ENCODE results near the gene WFS1.

Gene WFS1

GRCh38 chr4:6239968-6240367, 29.7 kb upstream of the WFS1 start:
- no peak overlapping the region for H3K9ac ChIP-seq (ENCODE audit: low read depth, low read length, poor library complexity, severe bottlenecking)
- H3K9me3 ChIP-seq (ENCODE audit: insufficient read depth, low read depth, low read length), result no peaks in the 10 kb centered on the region
- H3K4me3 ChIP-seq (ENCODE audit: low read length, poor library complexity, severe bottlenecking), result no peak overlapping the region
- no peak overlapping the region for H3K4me2 ChIP-seq (ENCODE audit: low read depth, low read length, poor library complexity, severe bottlenecking)
- no peaks in the 10 kb centered on the region for H3K27me3 ChIP-seq (ENCODE audit: insufficient read depth, low read length, poor library complexity, severe bottlenecking)
- H3K4me1 ChIP-seq (ENCODE audit: insufficient read depth, low read length, poor library complexity, severe bottlenecking), result peaks cover 8% of the 10 kb centered on the region
- H3K79me2 ChIP-seq (ENCODE audit: insufficient read depth, low read length), result no peaks in the 10 kb centered on the region
- no peaks in the 10 kb centered on the region for H3K36me3 ChIP-seq (ENCODE audit: insufficient read depth, low read length)
- H3K9me2 ChIP-seq (replicated peaks; ENCODE audit: low read depth, low read length), result no peaks in the 10 kb centered on the region
- no peak overlapping the region for H2AFZ ChIP-seq (ENCODE audit: low read length)
- TF ChIP-seq, protein P1, sequence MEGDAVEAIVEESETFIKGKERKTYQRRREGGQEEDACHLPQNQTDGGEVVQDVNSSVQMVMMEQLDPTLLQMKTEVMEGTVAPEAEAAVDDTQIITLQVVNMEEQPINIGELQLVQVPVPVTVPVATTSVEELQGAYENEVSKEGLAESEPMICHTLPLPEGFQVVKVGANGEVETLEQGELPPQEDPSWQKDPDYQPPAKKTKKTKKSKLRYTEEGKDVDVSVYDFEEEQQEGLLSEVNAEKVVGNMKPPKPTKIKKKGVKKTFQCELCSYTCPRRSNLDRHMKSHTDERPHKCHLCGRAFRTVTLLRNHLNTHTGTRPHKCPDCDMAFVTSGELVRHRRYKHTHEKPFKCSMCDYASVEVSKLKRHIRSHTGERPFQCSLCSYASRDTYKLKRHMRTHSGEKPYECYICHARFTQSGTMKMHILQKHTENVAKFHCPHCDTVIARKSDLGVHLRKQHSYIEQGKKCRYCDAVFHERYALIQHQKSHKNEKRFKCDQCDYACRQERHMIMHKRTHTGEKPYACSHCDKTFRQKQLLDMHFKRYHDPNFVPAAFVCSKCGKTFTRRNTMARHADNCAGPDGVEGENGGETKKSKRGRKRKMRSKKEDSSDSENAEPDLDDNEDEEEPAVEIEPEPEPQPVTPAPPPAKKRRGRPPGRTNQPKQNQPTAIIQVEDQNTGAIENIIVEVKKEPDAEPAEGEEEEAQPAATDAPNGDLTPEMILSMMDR (conservative IDR thresholded peaks at IDR 0.05; ENCODE audit: low read length), result no peak
- no peak for TF ChIP-seq EZH2phosphoT487 (IDR thresholded peaks at IDR 0.05; ENCODE audit: borderline replicate concordance)
- H3F3A ChIP-seq (ENCODE audit: low read depth), result no peaks in the 10 kb centered on the region
- H4K20me1 ChIP-seq (ENCODE audit: insufficient read depth, low read length, poor library complexity, severe bottlenecking), result no peaks in the 10 kb centered on the region

- no peaks in the 10 kb centered on the region for H3K9me2 ChIP-seq (replicated peaks; ENCODE audit: low read depth, low read length)
- no peaks in the 10 kb centered on the region for H3K4me1 ChIP-seq (ENCODE audit: insufficient read depth, low read length, poor library complexity, severe bottlenecking)
- H3K4me3 ChIP-seq (ENCODE audit: low read length, poor library complexity, severe bottlenecking), result no peak overlapping the region
- no peaks in the 10 kb centered on the region for H3K9me3 ChIP-seq (ENCODE audit: insufficient read depth, low read depth, low read length)
- no peak overlapping the region for H3K9ac ChIP-seq (ENCODE audit: low read depth, low read length, poor library complexity, severe bottlenecking)
- no peaks in the 10 kb centered on the region for H3K79me2 ChIP-seq (ENCODE audit: insufficient read depth, low read length)
- no peak overlapping the region for H3K4me2 ChIP-seq (ENCODE audit: low read depth, low read length, poor library complexity, severe bottlenecking)
- no peaks in the 10 kb centered on the region for H3F3A ChIP-seq (ENCODE audit: low read depth)
- H2AFZ ChIP-seq (ENCODE audit: low read length), result no peak overlapping the region
- TF ChIP-seq, protein P1 (conservative IDR thresholded peaks at IDR 0.05; ENCODE audit: low read length), result no peak
- no peak for TF ChIP-seq EZH2phosphoT487 (IDR thresholded peaks at IDR 0.05; ENCODE audit: borderline replicate concordance)
- no peaks in the 10 kb centered on the region for H4K20me1 ChIP-seq (ENCODE audit: insufficient read depth, low read length, poor library complexity, severe bottlenecking)
- no peaks in the 10 kb centered on the region for H3K36me3 ChIP-seq (ENCODE audit: insufficient read depth, low read length)
- no peaks in the 10 kb centered on the region for H3K27me3 ChIP-seq (ENCODE audit: insufficient read depth, low read length, poor library complexity, severe bottlenecking)
Observed at GRCh38 chr4:6241062-6241845, 28.4 kb upstream of the WFS1 start.

GRCh38 chr4:6242271-6243029, 27.2 kb upstream of the WFS1 start:
- Histone ChIP-seq H3K27me3 (ENCODE audit: insufficient read depth, low read length, poor library complexity, severe bottlenecking) (no peaks in the 10 kb centered on the region), H3K9me2 (replicated peaks; ENCODE audit: low read depth, low read length) (no peaks in the 10 kb centered on the region), H2AFZ (ENCODE audit: low read length) (no peak overlapping the region), H3K36me3 (ENCODE audit: insufficient read depth, low read length) (no peaks in the 10 kb centered on the region), H3K9me3 (ENCODE audit: insufficient read depth, low read depth, low read length) (no peaks in the 10 kb centered on the region), H3K9ac (ENCODE audit: low read depth, low read length, poor library complexity, severe bottlenecking) (no peak overlapping the region), H3K4me1 (ENCODE audit: insufficient read depth, low read length, poor library complexity, severe bottlenecking) (no peaks in the 10 kb centered on the region), H3F3A (ENCODE audit: low read depth) (no peaks in the 10 kb centered on the region), H3K4me3 (ENCODE audit: low read length, poor library complexity, severe bottlenecking) (no peak overlapping the region), H4K20me1 (ENCODE audit: insufficient read depth, low read length, poor library complexity, severe bottlenecking) (no peaks in the 10 kb centered on the region), H3K4me2 (ENCODE audit: low read depth, low read length, poor library complexity, severe bottlenecking) (no peak overlapping the region), H3K79me2 (ENCODE audit: insufficient read depth, low read length) (no peaks in the 10 kb centered on the region)
- TF ChIP-seq, protein P1 (conservative IDR thresholded peaks at IDR 0.05; ENCODE audit: low read length), result no peak
- no peak for TF ChIP-seq EZH2phosphoT487 (IDR thresholded peaks at IDR 0.05; ENCODE audit: borderline replicate concordance)

All from Loucy (cell line).